ENCODE results near the gene TDRD3.
A peak's percentile ranks its signal among the peaks of the same experiment; 100 is the strongest.

The TDRD3 gene

GRCh38 chr13:60427285-60427684 lies 30.3 kb downstream of the TDRD3 start:
- TF ChIP-seq EP300 (IDR thresholded peaks at IDR 0.05; ENCODE audit: borderline replicate concordance) (no peak), REST (IDR thresholded peaks at IDR 0.05; ENCODE audit: low read depth) (no peak), FOXM1 (IDR thresholded peaks at IDR 0.05; ENCODE audit: borderline replicate concordance, low read depth) (no peak), RAD21 (IDR thresholded peaks at IDR 0.05; ENCODE audit: low read depth) (no peak), MAX (IDR thresholded peaks at IDR 0.05) (no peak)

GRCh38 chr13:60431108-60431700 lies 34.2 kb downstream of the TDRD3 start:
- TF ChIP-seq RAD21 (IDR thresholded peaks at IDR 0.05; ENCODE audit: low read depth) (peak; percentile 83), TAF1 (IDR thresholded peaks at IDR 0.05; ENCODE audit: low read depth) (no peak)

GRCh38 chr13:60433505-60433904 lies 36.5 kb downstream of the TDRD3 start:
- TF ChIP-seq NFIC (IDR thresholded peaks at IDR 0.05) (no peak), TCF12 (IDR thresholded peaks at IDR 0.05; ENCODE audit: low read depth) (no peak), MAX (IDR thresholded peaks at IDR 0.05) (no peak), FOXM1 (IDR thresholded peaks at IDR 0.05; ENCODE audit: borderline replicate concordance, low read depth) (no peak), ZBTB7A (IDR thresholded peaks at IDR 0.05; ENCODE audit: low read depth) (no peak), YY1 (IDR thresholded peaks at IDR 0.05; ENCODE audit: low read depth) (no peak), CREB1 (IDR thresholded peaks at IDR 0.05; ENCODE audit: low read depth) (no peak), TEAD4 (IDR thresholded peaks at IDR 0.05) (no peak), RAD21 (IDR thresholded peaks at IDR 0.05; ENCODE audit: low read depth) (no peak), EGR1 (IDR thresholded peaks at IDR 0.05) (no peak), TAF1 (IDR thresholded peaks at IDR 0.05; ENCODE audit: low read depth) (no peak), EP300 (IDR thresholded peaks at IDR 0.05; ENCODE audit: borderline replicate concordance) (no peak), REST (IDR thresholded peaks at IDR 0.05; ENCODE audit: low read depth) (no peak), USF1 (IDR thresholded peaks at IDR 0.05) (no peak)

- TF ChIP-seq RAD21 (IDR thresholded peaks at IDR 0.05; ENCODE audit: low read depth) (no peak), TEAD4 (IDR thresholded peaks at IDR 0.05) (no peak), TAF1 (IDR thresholded peaks at IDR 0.05; ENCODE audit: low read depth) (no peak), REST (IDR thresholded peaks at IDR 0.05; ENCODE audit: low read depth) (no peak), USF1 (IDR thresholded peaks at IDR 0.05) (no peak), CREB1 (IDR thresholded peaks at IDR 0.05; ENCODE audit: low read depth) (no peak), NFIC (IDR thresholded peaks at IDR 0.05) (no peak), TCF12 (IDR thresholded peaks at IDR 0.05; ENCODE audit: low read depth) (no peak), YY1 (IDR thresholded peaks at IDR 0.05; ENCODE audit: low read depth) (no peak)
Observed at GRCh38 chr13:60435762-60436374, 38.8 kb downstream of the TDRD3 start.

- no peak for TF ChIP-seq TCF12 (IDR thresholded peaks at IDR 0.05; ENCODE audit: low read depth)
- TF ChIP-seq TAF1 (IDR thresholded peaks at IDR 0.05; ENCODE audit: low read depth), result no peak
- no peak for TF ChIP-seq FOXM1 (IDR thresholded peaks at IDR 0.05; ENCODE audit: borderline replicate concordance, low read depth)
- no peak for TF ChIP-seq CEBPB (IDR thresholded peaks at IDR 0.05)
- TF ChIP-seq YY1 (IDR thresholded peaks at IDR 0.05; ENCODE audit: low read depth), result no peak
- no peak for TF ChIP-seq EGR1 (IDR thresholded peaks at IDR 0.05)
Observed at GRCh38 chr13:60439201-60439600, 42.2 kb downstream of the TDRD3 start.
